GM19468 (cell line): ENCODE results near the gene CHST8.

Experiments
- ATAC-seq: cut with Tn5 transposase; IDR thresholded peaks from one replicate; pipeline ENCODE4 v1.9.1; 2021; ENCODE audit warnings: mild to moderate bottlenecking, moderate library complexity, moderate number of reproducible peaks; ENCODE audit not compliant: unreplicated experiment; ENCODE audit errors: extremely low read depth

Gene CHST8

DNA sequence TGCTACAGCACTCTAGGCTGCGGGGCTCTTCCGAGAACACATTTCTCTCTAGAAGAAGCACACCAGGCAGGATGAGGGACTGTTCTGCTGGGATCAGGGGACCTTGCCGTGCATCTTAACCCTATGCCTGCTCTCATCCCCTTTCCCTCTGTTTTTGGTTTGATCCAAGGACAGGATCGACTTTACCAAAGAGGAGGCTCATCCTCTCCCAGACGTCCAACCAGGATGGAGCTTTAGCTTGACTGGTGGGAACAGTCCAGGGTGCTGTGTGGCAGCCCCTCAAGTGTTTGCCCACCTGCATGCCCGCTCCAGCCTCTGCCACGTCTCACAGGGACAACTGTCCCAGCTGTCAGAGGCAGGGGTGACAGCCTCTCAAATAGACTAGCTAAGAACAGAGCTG, 132.6 kb downstream of the CHST8 start:
- no peak for ATAC-seq

DNA sequence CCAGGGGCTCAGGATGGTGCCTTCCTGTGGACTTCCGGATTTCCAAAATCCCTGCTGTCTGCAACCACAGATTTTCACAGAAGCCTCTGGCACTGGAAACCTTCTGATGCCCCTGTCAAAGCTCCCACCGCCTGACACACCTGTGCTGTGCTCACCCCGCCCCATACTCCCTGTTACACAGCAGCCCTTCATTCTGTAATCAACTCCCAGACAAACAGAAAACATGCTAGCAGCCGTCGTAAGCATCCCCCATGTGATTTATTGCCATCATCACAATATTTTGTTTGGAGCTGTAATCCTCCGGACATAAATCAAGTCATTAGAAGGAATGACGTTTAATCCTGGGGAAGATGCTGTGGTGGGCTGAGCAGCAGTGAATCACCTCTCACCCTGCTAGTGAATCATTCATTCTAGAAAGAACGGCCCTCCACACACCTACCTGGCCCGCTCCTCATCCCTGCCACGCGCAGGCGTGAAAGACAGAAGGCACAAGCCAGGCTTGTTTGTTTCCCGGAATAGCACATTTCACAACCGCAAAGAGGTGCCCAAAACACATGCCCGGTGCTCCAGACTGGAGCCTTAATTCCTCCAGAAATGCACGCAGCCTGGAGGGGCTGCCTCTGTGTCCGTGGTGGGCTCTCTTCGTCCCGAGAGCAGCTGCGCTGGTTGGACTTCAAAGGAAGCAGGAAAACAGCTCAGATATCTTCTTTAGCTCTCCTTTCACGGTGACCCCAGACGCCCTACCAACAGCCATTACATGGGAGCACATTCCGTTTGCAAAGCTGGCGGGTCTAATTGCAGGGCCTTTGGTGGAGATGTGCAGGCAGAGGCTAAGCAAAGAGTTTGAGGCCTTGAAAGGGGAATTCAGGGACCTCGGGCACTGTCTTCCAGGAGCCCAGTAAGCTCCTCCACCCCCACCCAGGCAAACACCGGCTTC, 133.6 kb downstream of the CHST8 start:
- no peak for ATAC-seq

DNA sequence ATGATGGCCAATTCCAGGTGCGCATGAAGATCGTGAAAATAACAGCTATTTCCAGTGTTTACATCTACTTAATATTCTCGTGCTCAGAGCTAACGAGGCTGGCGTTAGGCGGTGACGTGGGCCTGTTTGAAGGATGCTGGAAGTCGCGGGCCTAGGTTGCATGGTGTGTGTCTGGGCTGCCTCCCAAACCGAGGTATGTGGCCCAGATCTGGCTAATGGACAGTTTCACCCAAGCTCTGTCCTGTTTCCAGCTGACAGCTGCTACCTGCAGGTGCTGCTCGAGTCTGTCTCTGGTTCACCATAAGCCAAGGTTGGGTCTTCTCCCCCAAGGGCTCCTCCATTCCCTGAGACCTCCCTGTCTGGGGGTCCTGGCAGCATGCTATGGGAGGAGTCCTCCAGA, 134.4 kb downstream of the CHST8 start:
- no peak for ATAC-seq

DNA sequence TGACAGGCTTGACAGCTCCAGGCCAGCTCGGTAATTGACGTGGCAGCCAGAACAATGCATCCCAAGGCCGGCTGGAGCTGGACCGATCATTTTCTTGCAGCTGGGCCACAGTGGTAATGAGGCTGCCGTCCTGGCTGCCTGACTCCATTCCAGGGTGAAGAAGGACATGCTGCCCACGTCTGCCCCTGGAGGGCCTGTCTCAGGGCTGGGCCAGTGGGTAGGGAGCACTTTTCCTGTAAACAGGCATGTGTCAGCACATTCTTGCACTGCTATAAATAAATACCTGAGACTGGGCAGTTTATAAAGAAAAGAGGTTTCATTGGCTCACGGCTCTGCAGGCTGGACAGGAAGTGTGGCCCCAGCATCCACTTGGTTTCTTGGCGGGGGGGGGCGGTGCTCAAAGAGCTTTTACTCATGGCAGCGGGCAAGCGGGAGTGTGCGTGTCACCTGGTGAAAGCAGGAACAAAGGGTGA, 136.8 kb downstream of the CHST8 start:
- ATAC-seq, result no peak

DNA sequence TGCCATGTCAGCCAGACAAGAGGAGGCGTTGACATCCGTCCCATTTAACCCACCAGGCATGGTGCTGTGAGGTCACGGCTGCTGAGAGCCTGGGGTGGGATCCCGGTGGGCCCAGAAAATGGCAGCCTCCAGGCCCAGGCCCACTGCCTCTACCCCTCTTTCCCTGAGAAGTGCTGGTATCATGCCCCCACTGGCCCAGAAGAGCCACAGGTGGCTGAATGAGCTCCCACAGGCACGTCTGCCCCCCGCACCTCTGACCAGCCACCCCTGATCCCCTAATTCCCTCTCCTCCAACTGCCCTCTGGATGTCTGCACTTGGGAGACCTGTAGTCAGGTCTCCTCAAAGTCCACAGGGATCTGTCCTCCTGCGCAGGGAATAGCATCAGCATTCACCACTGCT, 137.6 kb downstream of the CHST8 start:
- no peak for ATAC-seq

DNA sequence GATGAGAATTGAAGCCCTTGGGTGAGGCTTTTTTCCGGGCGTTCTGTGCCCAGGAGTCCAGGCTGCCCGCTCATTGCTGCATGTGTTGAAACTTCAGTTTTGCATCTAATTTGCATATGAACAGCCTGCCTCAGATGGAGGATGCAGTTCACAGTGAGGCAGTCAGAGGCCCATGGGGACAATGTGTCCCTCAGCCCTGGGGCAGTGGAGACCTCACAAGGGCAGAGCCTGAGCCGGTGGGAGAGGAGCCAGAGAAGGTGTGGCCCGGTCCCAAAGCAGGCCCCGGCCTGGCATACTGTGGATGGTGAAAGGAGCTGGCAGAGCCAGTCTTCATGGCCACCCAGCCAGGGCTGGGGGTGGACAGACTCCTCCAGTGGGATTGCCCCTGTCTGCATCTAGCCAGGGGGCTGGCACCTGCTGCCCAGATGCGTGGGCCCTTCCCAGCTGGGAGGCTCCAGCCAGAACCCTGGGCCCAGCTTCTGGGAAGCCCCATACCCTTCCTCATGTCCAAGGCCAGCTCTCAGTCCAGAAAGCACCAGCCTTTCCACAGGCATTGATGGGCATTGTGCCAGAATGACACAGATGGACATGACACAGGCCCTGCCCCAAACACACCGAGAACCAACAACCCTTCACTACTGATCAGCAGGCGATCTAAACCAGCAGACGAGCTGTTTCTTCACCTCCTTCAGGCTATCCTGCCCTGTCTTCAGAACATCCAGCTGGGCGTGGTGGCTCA, 142.0 kb downstream of the CHST8 start:
- ATAC-seq, result no peak

DNA sequence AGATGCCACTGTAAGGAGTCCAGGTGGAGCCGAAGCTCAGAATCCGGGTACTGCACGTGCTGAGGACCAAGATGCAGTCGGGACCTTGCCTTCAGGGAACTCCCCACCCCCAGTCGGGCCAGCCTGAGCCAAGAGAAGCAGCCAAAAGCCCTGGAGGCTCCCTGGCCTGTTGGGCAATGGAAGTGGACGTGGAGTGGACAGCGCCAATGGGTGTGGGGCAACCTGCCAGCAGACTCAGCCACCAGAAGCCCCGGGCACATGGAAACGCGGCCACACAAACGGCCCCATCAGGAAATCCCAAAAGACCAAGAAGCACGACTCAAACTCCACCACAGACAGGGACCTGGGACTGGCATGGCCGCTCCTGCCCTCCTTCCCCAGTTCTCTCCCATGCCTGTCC, 144.9 kb downstream of the CHST8 start:
- no peak for ATAC-seq

DNA sequence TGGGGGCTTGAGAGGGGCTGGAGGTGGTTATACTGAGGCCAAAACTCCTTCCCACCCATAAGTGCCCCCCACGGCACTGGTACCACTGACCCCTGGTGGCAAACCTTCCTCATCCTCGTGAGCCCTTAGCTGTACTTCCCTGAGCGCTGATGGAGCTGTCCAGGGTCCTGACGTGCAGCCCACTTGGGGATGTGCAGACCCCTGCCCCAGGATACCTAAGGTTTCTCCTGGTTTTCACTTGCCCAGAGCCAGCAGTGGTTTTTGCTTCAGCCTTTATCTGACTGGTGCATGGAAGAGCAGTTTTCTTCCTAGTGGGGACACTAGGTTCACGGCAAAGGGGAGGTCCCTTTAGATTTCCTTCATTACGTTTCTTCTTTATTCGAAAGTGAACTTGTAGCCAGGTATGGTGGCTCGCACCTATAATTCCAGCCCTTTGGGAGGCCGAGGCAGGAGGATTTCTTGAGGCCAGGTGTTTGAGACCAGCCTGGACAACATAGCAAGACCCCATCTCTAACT, 146.2 kb downstream of the CHST8 start:
- ATAC-seq, result no peak

DNA sequence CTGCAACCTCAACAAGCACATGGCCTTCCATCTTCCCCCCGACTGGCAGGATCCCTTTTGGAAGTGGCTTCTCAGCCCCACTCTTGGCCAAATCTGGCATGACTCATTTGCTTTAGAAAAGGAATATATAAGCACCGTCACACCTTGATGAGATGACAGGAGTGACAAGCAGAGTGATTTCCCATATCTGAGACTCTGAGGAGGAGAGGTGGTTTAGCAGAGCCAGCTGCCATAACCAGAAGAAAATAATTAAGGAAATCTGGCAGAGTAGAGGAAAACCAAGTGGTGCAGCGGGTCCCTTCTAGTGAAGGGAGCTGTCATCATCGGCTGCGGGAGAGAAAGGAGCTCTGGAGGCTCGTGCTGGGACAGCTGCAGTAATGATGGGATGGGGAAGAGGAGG, 147.5 kb downstream of the CHST8 start:
- no peak for ATAC-seq

DNA sequence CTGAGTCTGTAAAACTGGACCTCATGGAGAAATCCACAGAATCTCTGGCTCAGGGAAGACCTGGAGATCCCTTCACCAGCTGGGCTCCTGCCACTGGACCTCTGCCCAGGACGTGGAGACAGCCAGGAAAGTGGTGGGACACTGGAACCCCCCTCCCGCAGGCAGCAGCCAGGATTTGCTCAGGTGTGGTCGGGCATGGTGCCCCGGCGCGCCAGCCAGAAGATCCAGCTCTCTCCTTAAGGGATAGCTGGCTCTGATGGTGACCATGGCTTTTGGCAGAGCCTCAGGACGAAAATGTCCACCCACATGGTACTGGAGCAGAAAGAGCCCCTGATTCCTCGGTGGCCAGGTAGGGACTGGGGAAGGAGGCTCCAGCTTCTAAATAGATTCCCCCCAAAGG, 148.4 kb downstream of the CHST8 start:
- no peak for ATAC-seq

DNA sequence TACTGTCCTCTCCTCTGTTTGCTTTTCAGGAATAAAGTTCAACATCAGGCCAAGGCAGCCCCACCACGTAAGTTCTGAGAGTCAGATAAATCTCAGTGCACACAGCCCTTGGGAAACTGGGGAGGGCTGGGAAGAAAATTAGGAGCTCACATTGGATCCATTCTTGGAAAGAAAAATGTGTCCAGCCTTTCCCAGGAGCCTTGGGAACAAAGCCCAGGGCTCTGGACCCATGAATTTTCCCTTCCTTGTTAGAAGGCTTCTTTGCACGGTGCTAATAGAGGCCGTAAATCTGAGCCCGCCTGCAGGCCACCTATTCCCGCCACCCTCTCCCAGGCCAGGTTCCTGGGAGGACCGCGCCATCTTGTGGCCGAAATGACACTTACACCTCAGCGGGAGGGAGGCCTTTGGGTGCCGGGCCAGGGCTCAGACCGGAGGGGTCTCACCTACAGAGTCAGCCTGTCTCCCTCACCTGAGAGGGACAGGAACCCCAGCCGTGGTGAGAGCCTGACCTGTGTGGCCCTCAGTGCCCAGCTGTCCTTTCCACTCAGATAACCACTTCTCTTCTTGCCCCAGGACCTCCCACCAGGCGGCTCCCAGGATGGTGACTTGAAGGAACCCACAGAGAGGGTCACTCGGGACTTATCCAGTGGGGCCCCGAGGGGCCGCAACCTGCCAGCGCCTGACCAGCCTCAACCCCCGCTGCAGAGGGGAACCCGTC, 149.8 kb downstream of the CHST8 start:
- no peak for ATAC-seq

DNA sequence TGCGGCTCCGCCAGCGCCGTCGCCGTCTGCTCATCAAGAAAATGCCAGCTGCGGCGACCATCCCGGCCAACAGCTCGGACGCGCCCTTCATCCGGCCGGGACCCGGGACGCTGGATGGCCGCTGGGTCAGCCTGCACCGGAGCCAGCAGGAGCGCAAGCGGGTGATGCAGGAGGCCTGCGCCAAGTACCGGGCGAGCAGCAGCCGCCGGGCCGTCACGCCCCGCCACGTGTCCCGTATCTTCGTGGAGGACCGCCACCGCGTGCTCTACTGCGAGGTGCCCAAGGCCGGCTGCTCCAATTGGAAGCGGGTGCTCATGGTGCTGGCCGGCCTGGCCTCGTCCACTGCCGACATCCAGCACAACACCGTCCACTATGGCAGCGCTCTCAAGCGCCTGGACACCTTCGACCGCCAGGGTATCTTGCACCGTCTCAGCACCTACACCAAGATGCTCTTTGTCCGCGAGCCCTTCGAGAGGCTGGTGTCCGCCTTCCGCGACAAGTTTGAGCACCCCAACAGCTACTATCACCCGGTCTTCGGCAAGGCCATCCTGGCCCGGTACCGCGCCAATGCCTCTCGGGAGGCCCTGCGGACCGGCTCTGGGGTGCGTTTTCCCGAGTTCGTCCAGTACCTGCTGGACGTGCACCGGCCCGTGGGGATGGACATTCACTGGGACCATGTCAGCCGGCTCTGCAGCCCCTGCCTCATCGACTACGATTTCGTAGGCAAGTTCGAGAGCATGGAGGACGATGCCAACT, 150.5 kb downstream of the CHST8 start:
- no peak for ATAC-seq

DNA sequence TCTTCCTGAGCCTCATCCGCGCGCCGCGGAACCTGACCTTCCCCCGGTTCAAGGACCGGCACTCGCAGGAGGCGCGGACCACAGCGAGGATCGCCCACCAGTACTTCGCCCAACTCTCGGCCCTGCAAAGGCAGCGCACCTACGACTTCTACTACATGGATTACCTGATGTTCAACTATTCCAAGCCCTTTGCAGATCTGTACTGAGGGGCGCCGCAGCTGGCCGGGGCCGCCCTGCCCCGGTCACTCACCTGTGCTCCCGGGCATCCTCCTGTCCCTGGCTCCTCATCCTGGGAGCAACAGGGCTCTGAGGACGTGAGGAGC, 151.1 kb downstream of the CHST8 start:
- ATAC-seq, result no peak

DNA sequence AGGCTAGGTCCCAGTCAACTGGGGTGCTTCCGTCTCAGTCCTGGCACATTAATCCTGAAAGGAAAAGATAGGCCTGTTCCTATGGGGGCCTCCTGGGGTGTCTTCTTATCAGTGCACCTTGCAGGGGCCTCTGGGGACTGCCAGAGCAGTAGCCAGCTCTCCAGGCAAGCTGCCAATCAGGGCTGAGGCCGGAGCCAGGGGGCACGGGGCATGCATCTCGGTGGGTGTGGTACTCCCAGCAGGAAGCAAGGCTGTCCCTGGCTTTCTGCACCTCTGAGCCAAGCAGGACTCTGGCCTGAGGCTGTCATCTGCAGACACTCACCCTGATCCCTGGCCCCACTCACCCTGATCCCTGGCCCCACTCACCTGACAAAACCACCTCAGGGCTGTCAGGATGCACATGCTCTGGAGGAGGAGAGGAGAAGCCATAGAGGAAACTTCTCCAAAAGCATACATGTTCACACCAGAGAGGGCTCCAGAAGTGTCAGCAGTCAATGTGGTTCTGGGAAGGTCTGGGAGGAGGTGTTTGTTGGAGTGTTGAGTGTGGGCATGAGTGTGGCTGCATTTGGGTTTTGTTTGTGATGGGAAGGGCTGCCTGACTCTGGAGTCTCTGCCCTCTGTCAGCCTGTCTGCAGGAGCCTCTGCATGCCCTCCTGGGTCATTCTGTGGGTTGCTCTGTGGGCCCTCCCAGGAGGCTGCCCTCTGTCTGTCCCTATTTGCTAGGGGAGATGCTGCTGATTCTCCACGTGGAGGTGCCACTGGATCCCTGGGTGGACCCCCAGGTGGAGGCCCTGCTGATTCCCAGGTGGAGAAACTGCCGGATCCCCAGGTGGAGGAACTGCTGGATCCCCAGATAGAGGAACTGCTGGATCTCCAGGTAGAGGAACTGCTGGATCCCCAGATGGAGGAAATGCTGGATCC, 152.2 kb downstream of the CHST8 start:
- ATAC-seq, result no peak

DNA sequence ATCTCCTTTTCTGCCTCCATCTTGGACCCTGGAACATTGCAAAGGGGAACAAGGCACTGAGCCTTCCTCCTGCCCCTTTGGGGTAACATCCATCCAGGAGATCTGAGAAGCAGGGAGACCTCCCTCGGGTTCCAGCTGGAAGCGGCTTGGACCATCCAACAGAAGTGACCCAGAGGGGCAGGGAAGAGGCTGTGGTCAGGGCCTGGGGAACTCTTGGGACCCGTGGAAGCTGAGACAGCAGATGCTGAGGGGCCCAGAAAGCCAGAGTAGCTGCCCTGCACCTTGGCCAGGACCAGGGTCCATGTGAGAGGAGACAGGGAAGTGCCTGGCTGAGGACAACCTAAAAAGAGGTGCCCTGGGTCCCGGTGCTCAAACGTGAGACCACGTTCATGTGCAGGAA, 153.0 kb downstream of the CHST8 start:
- ATAC-seq, result no peak

DNA sequence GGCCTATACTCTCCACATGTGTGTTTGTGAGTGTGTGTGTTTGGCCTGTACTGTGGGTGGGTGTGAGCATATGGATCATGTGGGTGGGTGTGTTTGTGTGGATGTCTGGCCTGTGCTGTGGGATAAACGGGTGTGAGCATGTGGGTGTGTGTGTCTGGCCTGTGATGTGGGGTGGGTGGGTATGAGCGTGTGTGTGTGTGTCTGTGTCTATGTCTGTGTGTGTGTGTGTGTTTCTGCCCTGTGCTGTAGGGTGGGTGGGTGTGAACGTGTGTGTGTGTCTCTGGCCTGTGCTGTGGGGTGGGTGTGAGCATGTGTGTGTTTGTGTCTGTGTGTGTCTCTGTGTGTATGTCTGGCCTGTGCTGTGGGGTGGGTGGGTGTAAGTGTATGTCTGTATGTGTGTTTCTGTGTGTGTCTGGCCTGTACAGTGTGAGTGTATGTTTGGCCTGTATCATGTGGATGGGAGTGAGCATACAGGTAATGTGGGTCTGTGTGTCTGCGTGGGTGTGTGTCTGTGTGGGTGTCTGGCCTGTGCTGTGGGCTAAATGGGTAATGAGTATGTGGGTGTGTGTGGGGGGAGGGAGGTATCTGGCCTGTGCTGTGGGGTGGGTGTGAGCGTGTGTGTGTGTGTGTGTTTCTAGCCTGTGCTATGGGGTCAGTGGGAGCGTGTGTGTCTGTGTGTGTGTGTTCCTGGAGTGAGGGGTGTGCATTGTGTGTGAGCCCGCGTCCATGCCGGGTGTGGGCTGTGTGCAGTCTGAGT, 154.2 kb downstream of the CHST8 start:
- ATAC-seq, result no peak

DNA sequence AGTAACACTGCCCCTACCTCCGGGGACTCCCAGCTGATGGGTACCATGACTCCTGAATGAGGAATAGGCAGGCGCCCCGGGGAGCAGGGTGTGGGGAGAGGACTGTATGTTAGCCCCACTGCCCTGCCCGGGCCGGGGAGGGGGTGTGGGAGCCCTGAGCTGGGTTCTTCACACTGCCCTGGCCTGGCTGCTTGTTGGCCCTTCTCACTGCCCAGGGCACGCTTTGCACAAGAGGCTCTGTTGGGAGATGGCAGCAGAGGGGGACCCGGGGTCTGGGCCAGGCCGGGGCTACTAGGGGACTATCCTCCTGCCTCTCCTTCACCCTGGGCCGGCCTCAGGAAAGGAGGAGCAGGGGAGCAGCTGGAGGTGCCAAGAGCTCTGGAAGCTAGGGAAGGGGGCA, 155.6 kb downstream of the CHST8 start:
- ATAC-seq, result no peak

DNA sequence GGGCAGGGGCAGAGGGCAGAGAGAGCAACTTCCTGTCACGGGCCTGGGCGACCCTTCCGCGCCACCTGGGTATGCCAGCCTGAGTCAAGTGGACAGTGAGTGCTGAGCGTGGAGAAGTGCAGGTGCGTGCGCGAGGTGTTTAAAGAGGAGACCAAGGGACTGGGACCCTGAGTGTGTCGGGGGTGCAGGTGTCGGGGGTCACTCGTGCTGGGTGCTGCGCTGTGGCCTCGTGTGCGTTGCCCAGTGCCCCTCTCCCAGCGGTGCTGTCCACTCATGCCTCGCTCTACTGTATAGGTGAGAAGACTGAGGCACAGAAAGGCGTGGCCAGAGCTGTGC, 156.0 kb downstream of the CHST8 start:
- no peak for ATAC-seq
